ENCODE data around the gene FOXN3. TPM values are rescaled to one million over a fixed set of nuclear protein-coding genes. Genes with fewer than 3 reads are reported as not detected.

FOXN3 gene
- polyA plus RNA-seq, 1 of the 3 experiments (the other 2 are of a cell fraction), result 9.8 TPM

- no peak overlapping the region for H3K4me2 ChIP-seq
- H3K36me3 ChIP-seq (replicated peaks in 1 of 2; ENCODE audit: control insufficient read depth in 1 of 2, insufficient read depth in 2 of 2, low read length in 1 of 2), result no peaks in the 10 kb centered on the region
- no peak overlapping the region for H3K4me3 ChIP-seq (ENCODE audit: low read depth in 2 of 2, low read length in 1 of 2)
- no peaks in the 10 kb centered on the region for H3K27me3 ChIP-seq (ENCODE audit: insufficient read depth)
- ChIA-PET POLR2A (no interaction called here), CTCF (interaction anchor here (0.8 kb wide), 1 partner anchor 9 kb away, joined by 5 read pairs; no protein-coding TSS in a partner anchor)
- no peak for TF ChIP-seq USF2 (IDR thresholded peaks at IDR 0.05; ENCODE audit: borderline replicate concordance, low read depth, low read length)
- no peak for TF ChIP-seq GATA2 (CRISPR knock-in tag; IDR thresholded peaks at IDR 0.05)
- TF ChIP-seq CTCF (IDR thresholded peaks at IDR 0.05), result no peak
- no peak for TF ChIP-seq EZH2phosphoT487 (IDR thresholded peaks at IDR 0.05; ENCODE audit: borderline replicate concordance, low read depth)
- TF ChIP-seq CHD2 (IDR thresholded peaks at IDR 0.05; ENCODE audit: low read length, partially characterized antibody), result no peak
- TF ChIP-seq RCOR1 (IDR thresholded peaks at IDR 0.05; ENCODE audit: low read length), result no peak
- TF ChIP-seq EP300 (IDR thresholded peaks at IDR 0.05; ENCODE audit: borderline replicate concordance in 1 of 2, low read depth in 1 of 2, low read length in 1 of 2), result no peak
- TF ChIP-seq REST (IDR thresholded peaks at IDR 0.05; ENCODE audit: low read depth, low read length), result no peak
- TF ChIP-seq IRF3 (IDR thresholded peaks at IDR 0.05; ENCODE audit: low read depth, low read length), result no peak
- no peak for TF ChIP-seq SIN3A (IDR thresholded peaks at IDR 0.05; ENCODE audit: borderline replicate concordance, low read depth, low read length)
- TF ChIP-seq FOXJ3 (CRISPR knock-in tag; IDR thresholded peaks at IDR 0.05), result no peak
- no peak for TF ChIP-seq FOXM1 (IDR thresholded peaks at IDR 0.05; ENCODE audit: low read depth)
- TF ChIP-seq FOSL2 (IDR thresholded peaks at IDR 0.05; ENCODE audit: borderline replicate concordance, low read depth), result no peak
- TF ChIP-seq TEAD4 (IDR thresholded peaks at IDR 0.05; ENCODE audit: borderline replicate concordance, insufficient read depth), result no peak
- TF ChIP-seq NFIC (IDR thresholded peaks at IDR 0.05; ENCODE audit: borderline replicate concordance), result no peak
- no peak for TF ChIP-seq TCF12 (IDR thresholded peaks at IDR 0.05)
- TF ChIP-seq ELF1 (IDR thresholded peaks at IDR 0.05), result no peak
- no peak for TF ChIP-seq TAF1 (IDR thresholded peaks at IDR 0.05; ENCODE audit: borderline replicate concordance, low read depth, low read length)
- no peaks in the 10 kb centered on the region for H4K20me1 ChIP-seq (ENCODE audit: insufficient read depth)
- no peak overlapping the region for H3K9ac ChIP-seq
- H3K79me2 ChIP-seq (ENCODE audit: insufficient read depth), result peaks cover 5% of the 10 kb centered on the region; the same call in 1 of the 2 replicates
- no peak overlapping the region; a peak in 1 of 4 replicates for H3K27ac ChIP-seq (ENCODE audit: low read depth in 2 of 2, low read length in 1 of 2)
- no peaks in the 10 kb centered on the region for H3K9me3 ChIP-seq
- H3K9me2 ChIP-seq, result no peaks in the 10 kb centered on the region
- no peak for DNase-seq
- no peak overlapping the region for H2AFZ ChIP-seq (ENCODE audit: low read depth)
- no peaks in the 10 kb centered on the region for H3F3A ChIP-seq (replicated peaks; ENCODE audit: insufficient read depth)
- 88% methylated on average over 4 of the region's 4 CpGs for WGBS (ENCODE audit: low lambda C conversion rate)
- H3K4me1 ChIP-seq (ENCODE audit: control insufficient read depth in 1 of 2, insufficient read depth in 2 of 2, low read depth in 1 of 2, low read length in 1 of 2), result peaks cover 4 to 23% of the 10 kb centered on the region in 2 experiments; a peak in 1 of 4 replicates
These were observed 151.8 kb downstream of the FOXN3 start for GRCh38 chr14:89265234-89265633.

All from SK-N-SH (cell line).